ENCODE measurements around the gene TIAM2. TPM values are rescaled to one million over a fixed set of nuclear protein-coding genes. Genes with fewer than 3 reads are reported as not detected.

The TIAM2 gene
- total and polyA plus RNA-seq, 10 donors: 4.3 to 21.9 (median 12.9) TPM

- Histone ChIP-seq H3K27me3 (replicated peaks in 1 of 7) (no peaks in the 10 kb centered on the region), H3K27ac (no peak overlapping the region), H3K4me3 (no peak overlapping the region), H3K9me3 (peaks cover 0 to 6% (median 0%) of the 10 kb centered on the region in 8 donors), H3K4me1 (no peaks in the 10 kb centered on the region), H3K36me3 (no peaks in the 10 kb centered on the region)
- intact Hi-C loops (cut with DNase I; ENCODE audit: low total_unique reads): no loop called here
- WGBS, 5 donors: 54 to 72% (median 62%) methylated on average over 2 of the region's 2 CpGs
- no peak for TF ChIP-seq POLR2A (IDR thresholded peaks at IDR 0.05)
- no peak for TF ChIP-seq CTCF (IDR thresholded peaks at IDR 0.05 in 8 of 11, conservative IDR thresholded peaks at IDR 0.05 in 3 of 11)
- TF ChIP-seq POLR2AphosphoS5 (IDR thresholded peaks at IDR 0.05): no peak
- DNase-seq: no peak
Measured at GRCh38 chr6:155200012-155200411, 204.9 kb downstream of the TIAM2 start.

DNA sequence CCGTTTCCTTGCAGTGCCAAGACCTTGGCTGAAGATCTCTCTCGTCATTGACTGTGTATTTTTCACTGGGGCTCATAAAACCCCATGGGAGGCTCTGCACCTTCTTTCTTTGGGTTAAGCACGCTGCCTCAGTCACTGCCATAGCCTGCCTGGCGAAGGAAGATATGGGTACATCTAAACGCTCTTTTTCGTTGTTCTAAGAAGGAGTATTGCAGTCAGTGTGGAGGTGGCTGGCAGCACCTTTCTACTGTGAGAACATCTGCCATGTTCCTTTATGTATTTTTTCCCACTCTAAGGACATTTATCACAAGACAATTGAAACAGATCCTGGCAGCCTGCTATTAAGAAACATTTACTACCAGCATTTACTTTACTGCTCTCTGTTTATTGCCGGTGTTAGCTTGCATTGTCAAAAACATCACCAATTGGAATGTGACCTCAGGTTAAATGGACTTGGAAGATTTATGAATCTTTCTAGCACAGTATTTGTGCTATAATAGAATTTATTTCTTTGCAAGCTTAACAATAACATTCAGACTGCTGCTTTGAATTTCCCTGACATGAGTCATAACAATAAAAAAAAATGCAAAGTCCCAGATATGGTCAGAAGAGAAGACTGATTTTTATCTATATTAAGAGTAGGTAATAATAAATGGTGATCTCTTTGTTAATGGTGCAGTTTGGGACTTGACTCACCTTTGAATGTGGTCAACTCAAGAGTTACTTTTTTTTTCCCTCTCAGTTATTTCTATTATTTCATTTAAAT is 206.5 kb downstream of the TIAM2 start:
- H3K27ac ChIP-seq: no peak overlapping the region
- intact Hi-C loops (cut with DNase I; ENCODE audit: low total_unique reads): no loop called here
- 80 to 89% (median 85%) methylated on average over 7 of the region's 7 CpGs for WGBS, 5 donors

GRCh38 chr6:155207223-155207622 is 212.1 kb downstream of the TIAM2 start:
- 57 to 91% (median 75%) methylated on average over 5 of the region's 5 CpGs for WGBS, 5 donors
- Histone ChIP-seq H3K36me3 (no peaks in the 10 kb centered on the region), H3K27me3 (replicated peaks in 1 of 7) (no peaks in the 10 kb centered on the region), H3K9me3 (no peaks in the 10 kb centered on the region), H3K4me1 (no peaks in the 10 kb centered on the region), H3K4me3 (no peak overlapping the region), H3K27ac (no peak overlapping the region)
- TF ChIP-seq POLR2A (IDR thresholded peaks at IDR 0.05) (no peak), CTCF (IDR thresholded peaks at IDR 0.05 in 8 of 11, conservative IDR thresholded peaks at IDR 0.05 in 3 of 11) (no peak), POLR2AphosphoS5 (IDR thresholded peaks at IDR 0.05) (no peak)
- DNase-seq: no peak
- intact Hi-C loops (cut with DNase I; ENCODE audit: low total_unique reads): no loop called here

More for the DNA sequence above, 206.5 kb downstream of the TIAM2 start:
- Histone ChIP-seq H3K9me3 (peaks cover 0 to 6% (median 0%) of the 10 kb centered on the region in 8 donors), H3K27me3 (replicated peaks in 1 of 7) (no peaks in the 10 kb centered on the region), H3K4me1 (no peaks in the 10 kb centered on the region), H3K4me3 (no peak overlapping the region), H3K36me3 (no peaks in the 10 kb centered on the region)
- no peak for TF ChIP-seq POLR2AphosphoS5 (IDR thresholded peaks at IDR 0.05)
- no peak for TF ChIP-seq CTCF (IDR thresholded peaks at IDR 0.05 in 8 of 11, conservative IDR thresholded peaks at IDR 0.05 in 3 of 11)
- TF ChIP-seq POLR2A (IDR thresholded peaks at IDR 0.05): no peak
- no peak for DNase-seq

GRCh38 chr6:155212106-155212505 is 217.0 kb downstream of the TIAM2 start:
- no peak for DNase-seq
- no peak for TF ChIP-seq POLR2AphosphoS5 (IDR thresholded peaks at IDR 0.05)
- TF ChIP-seq POLR2A (IDR thresholded peaks at IDR 0.05): no peak
- no peak for TF ChIP-seq CTCF (IDR thresholded peaks at IDR 0.05 in 8 of 11, conservative IDR thresholded peaks at IDR 0.05 in 3 of 11)
- Histone ChIP-seq H3K36me3 (no peaks in the 10 kb centered on the region), H3K27me3 (replicated peaks in 1 of 7) (no peaks in the 10 kb centered on the region), H3K4me3 (no peak overlapping the region), H3K9me3 (no peaks in the 10 kb centered on the region), H3K4me1 (no peaks in the 10 kb centered on the region), H3K27ac (no peak overlapping the region)
- intact Hi-C loops (cut with DNase I; ENCODE audit: low total_unique reads): no loop called here
- 88 to 94% (median 91%) methylated on average over 3 of the region's 3 CpGs for WGBS, 5 donors

Measured in spleen (tissue), 11 donors.